ENCODE measurements around the gene ZBTB16. TPM values are rescaled to one million over a fixed set of nuclear protein-coding genes. Genes with fewer than 3 reads are reported as not detected.

The ZBTB16 gene
- total and polyA plus RNA-seq, 2 of the 4 experiments (the other 2 are of a cell fraction) = not detected

GRCh38 chr11:114137838-114138237 lies 78.3 kb downstream of the ZBTB16 start (continued):
- TF ChIP-seq NFE2L2 (IDR thresholded peaks at IDR 0.05; ENCODE audit: low read depth, low read length) (no peak), MAZ (IDR thresholded peaks at IDR 0.05; ENCODE audit: borderline replicate concordance, low read depth, low read length) (no peak), SMC3 (IDR thresholded peaks at IDR 0.05; ENCODE audit: low read depth, low read length) (no peak)

GRCh38 chr11:114138411-114138810 lies 78.9 kb downstream of the ZBTB16 start:
- no peaks in the 10 kb centered on the region for H3K4me1 ChIP-seq (ENCODE audit: control insufficient read depth, insufficient read depth, low read length)
- H4K91ac ChIP-seq (ENCODE audit: insufficient read depth, low read depth, low read length) = no peak overlapping the region
- intact Hi-C loops (cut with micrococcal nuclease) (no loop called here), dilution Hi-C loops (cut with HindIII; ENCODE audit: low sequenced_read_pairs, unreplicated experiment) (no loop called here), in situ Hi-C loops (cut with MboI; ENCODE audit: low sequenced_read_pairs) (no loop called here)
- H2BK120ac ChIP-seq (ENCODE audit: low read depth, low read length) = no peak overlapping the region
- no peak overlapping the region for H2BK20ac ChIP-seq (ENCODE audit: low read depth, low read length)
- POLR2A ChIA-PET (ENCODE audit: unreplicated experiment) = no interaction called here
- no peaks in the 10 kb centered on the region for H3K9me1 ChIP-seq (ENCODE audit: insufficient read depth, low read length)
- H3K36me3 ChIP-seq (ENCODE audit: control insufficient read depth, insufficient read depth, low read length) = no peaks in the 10 kb centered on the region
- H3K23ac ChIP-seq (ENCODE audit: low read depth, low read length) = no peak overlapping the region
- H3K27me3 ChIP-seq (ENCODE audit: control insufficient read depth, insufficient read depth, low read length) = peaks cover 33% of the 10 kb centered on the region
- ATAC-seq (ENCODE audit: low read depth) = no peak
- no peak overlapping the region for H3K4me2 ChIP-seq (ENCODE audit: low read depth, low read length)
- H3K18ac ChIP-seq (ENCODE audit: low read depth, low read length) = no peak overlapping the region
- no TSS peak for BruUV-seq (replicated peaks)
- no peak overlapping the region for H2AK5ac ChIP-seq (ENCODE audit: low read depth, low read length)
- H3K4ac ChIP-seq (ENCODE audit: low read depth, low read length) = no peak overlapping the region
- CTCF ChIA-PET = no interaction called here
- H3K14ac ChIP-seq (replicated peaks; ENCODE audit: low read depth, low read length) = no peak overlapping the region
- H2AK9ac ChIP-seq (replicated peaks; ENCODE audit: low read depth, low read length, poor library complexity) = no peak overlapping the region
- DNase-seq = no peak
- no peak overlapping the region for H4K8ac ChIP-seq (ENCODE audit: low read depth in 2 of 2, low read length in 2 of 2)
- no peak overlapping the region for H2BK5ac ChIP-seq (ENCODE audit: low read depth, low read length, poor library complexity, severe bottlenecking)
- H3K9ac ChIP-seq (ENCODE audit: low read depth, low read length) = no peak overlapping the region
- no peak overlapping the region for H3K27ac ChIP-seq (ENCODE audit: insufficient read depth, low read length)
- no peaks in the 10 kb centered on the region for H3K79me1 ChIP-seq (ENCODE audit: low read depth in 1 of 2, low read length in 2 of 2)
- no peaks in the 10 kb centered on the region for H3K9me3 ChIP-seq (ENCODE audit: control insufficient read depth, insufficient read depth, low read length)
- no peak overlapping the region for H3K4me3 ChIP-seq (ENCODE audit: insufficient read depth, low read depth, low read length)
- no peak overlapping the region for H2BK15ac ChIP-seq (ENCODE audit: low read depth, low read length)
- no CpG with 5 or more reads among the region's 4 CpGs for WGBS, 2 experiments (ENCODE audit: extremely low coverage in 2 of 2, insufficient read length in 1 of 2)
- H4K5ac ChIP-seq (ENCODE audit: low read depth, low read length) = no peak overlapping the region
- TF ChIP-seq, protein P1, sequence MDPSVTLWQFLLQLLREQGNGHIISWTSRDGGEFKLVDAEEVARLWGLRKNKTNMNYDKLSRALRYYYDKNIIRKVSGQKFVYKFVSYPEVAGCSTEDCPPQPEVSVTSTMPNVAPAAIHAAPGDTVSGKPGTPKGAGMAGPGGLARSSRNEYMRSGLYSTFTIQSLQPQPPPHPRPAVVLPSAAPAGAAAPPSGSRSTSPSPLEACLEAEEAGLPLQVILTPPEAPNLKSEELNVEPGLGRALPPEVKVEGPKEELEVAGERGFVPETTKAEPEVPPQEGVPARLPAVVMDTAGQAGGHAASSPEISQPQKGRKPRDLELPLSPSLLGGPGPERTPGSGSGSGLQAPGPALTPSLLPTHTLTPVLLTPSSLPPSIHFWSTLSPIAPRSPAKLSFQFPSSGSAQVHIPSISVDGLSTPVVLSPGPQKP (IDR thresholded peaks at IDR 0.05; ENCODE audit: borderline replicate concordance, low read depth, low read length) = no peak
- TF ChIP-seq USF2 (IDR thresholded peaks at IDR 0.05; ENCODE audit: low read depth, low read length) = no peak
- no peak for TF ChIP-seq MAFK (IDR thresholded peaks at IDR 0.05; ENCODE audit: low read depth, low read length)
- no peak overlapping the region for H3K56ac ChIP-seq (ENCODE audit: extremely low read depth, insufficient read depth, low read length)
- no peaks in the 10 kb centered on the region for H4K20me1 ChIP-seq (ENCODE audit: insufficient read depth, low read length)
- H2AFZ ChIP-seq (replicated peaks; ENCODE audit: low read length, poor library complexity) = no peak overlapping the region

Measured in IMR-90 (cell line).